CD4-positive, alpha-beta T cell treated with Interleukin-1 beta for 1 hour (primary cell): ENCODE results near the gene ASPG.
A peak's percentile ranks its signal among the peaks of the same experiment; 100 is the strongest.

Experiments used
- DNase-seq, 2 donors: peaks; one replicate each; pipeline ENCODE4 v3.0.0-alpha.2; 2020 to 2022

ASPG gene

DNA sequence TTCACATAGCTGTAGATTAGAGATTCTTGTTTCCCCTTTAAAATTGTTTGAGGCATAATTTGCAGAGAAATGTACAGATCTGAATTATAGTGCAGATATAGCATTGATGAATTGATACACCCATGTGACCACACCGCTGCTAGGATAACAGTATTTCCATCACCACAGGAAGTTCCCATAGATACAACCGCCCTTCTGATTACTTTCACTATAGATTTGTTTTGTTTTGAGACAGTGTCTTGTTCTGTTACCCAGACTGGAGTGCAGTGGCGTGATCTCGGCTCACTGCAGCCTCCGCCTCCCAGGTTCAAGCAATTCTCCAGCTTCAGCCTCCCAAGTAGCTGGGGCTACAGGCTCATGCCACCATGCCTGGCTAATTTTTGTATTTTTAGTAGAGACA, 8.8 kb upstream of the ASPG start:
- peak in 1 of 2 donors; percentile 19 for DNase-seq

DNA sequence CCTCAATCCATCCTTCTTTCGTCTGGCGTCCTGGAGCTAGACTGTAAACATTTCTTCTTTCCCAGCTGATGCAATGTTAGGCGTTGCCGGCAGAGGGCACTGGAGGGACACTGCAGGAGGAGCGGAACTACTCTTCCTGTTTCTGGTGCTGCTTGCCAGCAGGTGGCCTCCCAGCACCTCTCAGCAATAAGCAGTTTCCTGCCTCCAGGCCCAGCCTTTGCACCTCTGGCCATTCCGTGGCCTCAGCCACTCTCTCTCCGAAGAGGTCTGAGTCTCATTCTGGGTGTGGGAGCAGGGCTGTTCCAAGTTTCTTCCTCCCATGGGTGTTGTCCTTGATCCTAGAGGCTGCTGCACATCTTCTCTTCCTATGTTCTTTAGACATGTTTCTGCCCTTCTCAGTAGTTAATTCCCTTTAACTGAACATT, 7.5 kb upstream of the ASPG start:
- DNase-seq = peak; percentile 85 to 87

DNA sequence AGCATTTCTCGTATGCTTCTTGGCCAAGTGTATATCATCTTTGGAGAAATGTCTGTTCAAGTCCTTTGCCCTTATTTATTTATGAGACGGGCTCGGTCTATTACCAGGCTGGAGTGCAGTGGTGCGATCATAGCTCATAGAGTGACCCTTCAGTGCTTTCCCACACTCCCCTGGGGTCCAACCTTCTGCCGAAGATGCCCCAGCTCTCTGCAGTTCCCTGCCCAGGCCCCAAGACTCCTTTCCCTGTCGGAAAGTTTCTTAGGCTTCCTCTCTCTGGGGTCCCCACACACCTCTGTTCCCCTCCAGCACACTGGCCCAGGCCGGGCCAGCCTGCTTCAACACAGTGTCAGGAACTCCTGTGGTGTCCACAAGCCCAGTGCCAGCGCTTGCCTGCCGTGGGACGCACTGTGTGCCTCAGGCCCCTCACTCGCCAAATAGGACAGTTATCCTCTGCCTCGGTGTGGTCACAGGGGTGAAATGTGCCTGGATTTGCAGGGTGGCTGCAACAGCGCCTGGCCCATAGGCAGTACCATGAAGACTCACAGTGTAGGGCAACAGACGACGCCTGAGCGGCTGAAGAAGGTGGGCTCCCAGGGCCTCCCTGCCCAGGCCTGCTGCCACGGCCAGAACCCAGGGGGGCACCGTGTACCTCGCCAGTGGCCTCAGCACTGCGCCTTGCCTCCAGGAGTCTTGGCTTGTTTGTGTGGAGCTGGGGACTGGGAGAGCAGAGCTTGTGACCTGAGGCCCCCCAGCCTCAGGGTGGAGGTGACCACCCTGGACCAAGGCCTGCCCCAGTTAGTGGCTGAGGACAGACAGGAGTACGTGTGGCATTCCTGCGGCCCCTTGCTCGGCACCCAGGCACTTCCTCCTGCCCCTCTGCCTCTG, 4.9 kb upstream of the ASPG start:
- no peak for DNase-seq

DNA sequence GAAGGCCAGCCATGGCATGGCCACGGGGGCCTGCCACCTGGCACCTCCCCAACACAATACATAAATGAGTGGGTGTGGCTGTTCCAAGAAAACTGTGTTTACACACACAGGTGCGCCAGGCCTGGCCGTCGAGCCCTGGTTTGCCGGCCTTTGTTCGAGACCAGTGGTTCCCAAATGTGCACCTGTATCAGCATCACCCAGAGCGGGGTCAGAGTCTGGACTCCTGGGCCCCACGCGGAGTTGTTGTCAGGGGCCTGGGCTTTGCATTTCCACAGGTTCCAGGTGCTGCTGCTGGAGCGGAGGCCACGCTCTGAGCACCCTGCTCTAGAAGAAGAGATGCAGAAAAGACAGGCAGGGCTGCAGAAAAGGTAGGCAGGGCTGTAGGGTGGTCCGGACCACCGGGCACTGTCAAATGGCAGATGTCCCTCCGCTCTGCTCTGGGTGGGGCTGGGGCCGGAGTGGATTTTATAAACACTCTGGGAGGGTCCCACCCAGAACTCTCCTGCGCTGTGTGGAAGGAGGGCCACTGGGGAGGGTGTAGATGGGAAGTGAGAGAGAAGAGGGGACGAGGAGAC, 4.2 kb upstream of the ASPG start:
- no peak for DNase-seq

DNA sequence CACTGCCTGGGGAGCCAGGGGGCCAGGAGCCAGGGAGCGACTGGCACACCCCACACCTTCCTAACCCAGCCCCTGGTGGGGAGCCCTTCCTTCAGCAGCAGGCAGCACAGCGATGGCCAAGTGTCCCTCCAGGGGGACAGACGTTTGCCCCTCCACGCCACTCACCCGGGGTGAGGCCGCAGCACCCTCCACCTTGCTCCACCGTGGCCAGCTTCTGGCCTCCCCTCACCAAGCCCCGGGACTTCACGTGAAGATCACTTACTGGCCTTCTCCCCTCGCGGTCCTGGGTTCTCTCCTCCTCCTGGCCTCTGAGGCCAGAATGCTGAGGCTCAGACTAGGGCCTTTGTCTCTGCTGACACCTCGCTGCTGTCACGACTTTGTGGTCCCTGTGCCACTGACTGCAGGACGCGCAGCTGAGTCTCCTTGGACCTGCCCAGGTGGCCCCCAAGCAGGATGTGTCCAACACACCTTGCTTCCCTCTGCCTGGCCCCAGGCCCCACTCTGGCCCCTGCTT, 3.5 kb upstream of the ASPG start:
- no peak for DNase-seq

DNA sequence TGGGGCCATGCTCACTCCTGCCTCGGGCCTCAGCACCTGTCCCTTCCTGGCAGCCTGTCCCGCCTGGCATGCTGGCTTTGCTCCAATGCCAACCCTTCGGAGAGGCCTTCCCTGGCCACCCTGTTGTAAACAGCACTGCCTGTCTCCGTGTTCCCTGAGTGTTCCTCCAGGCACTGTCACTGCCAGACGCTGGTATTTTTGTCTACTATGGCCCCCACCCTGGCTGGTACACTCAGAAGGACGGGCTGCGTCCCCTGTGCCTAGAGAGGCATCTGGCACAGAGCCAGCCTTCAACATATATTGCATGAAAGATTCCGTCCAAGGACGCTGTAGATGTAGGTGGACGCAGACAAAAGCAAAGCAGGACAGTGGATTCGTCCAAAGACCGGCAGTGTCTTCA, 2.7 kb upstream of the ASPG start:
- no peak for DNase-seq

DNA sequence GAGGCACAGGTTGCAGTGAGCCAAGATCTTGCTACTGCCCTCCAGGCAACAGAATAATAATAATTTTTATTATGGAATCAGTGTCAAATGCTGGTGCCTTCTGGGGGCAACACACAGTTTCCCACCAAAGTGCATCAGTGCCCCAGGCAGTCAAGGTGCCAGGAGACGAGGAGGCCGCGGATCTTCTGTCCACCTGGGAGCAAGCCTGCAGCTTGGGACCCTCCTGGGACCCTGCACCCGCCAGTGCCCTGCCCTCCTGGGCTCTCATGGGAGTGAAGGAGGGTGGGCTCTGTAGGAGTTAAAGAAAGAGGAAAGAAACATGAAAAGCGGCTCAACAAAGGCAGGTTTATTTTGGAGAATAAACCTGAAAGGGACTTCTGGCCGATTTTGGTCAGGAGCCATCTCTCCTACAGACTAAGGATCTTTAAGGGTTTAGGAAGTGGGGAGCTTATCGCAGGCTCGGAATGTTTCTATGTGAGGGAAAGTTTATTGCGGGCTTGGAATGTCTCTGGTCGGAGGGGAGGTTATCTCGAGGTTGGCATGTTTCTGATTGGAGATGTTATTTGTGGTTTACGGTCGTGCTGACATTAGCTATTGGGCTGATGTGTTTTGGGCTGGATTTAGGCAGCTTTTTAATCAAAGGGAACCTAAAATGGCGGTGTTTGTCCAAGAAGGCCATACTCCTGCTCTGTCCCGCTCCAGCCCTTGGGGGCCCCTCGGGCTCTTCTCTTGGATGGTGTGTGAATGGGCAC, 1.1 kb upstream of the ASPG start:
- DNase-seq = no peak

DNA sequence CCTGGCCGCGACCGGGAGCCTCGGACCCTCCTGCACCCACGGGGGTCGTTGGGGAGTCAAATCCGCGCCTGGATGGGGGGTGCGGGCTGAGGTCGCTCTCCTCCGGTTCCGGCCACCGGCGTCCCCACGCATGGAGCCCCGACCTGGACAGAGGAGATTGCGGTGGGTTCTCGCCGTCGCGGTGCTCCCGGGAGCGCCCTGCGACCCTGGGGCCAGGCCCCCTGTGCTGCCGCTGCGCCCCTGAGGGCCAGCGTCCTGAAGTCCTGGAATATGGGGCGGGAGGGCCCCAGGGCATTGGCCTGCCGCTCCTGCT, 345 bp downstream of the ASPG start:
- DNase-seq = no peak

DNA sequence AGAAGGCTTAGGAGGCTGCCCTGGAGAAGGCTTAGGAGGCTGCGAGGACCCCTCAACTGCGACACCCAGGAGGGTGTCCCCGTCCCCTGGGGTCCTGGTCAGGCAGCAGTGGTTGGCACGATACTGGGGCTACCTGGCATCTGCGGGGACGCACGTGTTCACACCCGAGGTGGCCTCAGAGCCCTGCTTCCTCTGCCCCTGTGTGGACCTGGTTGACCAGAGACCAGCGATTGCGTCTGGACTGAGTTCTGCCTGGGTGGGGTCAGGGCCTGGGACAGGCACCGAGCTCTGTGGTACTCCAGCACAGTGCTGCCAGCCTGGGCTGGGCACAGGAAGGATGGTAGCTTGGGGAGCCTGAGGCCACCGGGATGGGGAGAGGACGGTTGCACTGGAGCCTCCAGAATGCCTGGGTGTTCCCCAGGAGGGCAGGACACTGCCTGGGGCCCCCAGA, 735 bp downstream of the ASPG start:
- no peak for DNase-seq

DNA sequence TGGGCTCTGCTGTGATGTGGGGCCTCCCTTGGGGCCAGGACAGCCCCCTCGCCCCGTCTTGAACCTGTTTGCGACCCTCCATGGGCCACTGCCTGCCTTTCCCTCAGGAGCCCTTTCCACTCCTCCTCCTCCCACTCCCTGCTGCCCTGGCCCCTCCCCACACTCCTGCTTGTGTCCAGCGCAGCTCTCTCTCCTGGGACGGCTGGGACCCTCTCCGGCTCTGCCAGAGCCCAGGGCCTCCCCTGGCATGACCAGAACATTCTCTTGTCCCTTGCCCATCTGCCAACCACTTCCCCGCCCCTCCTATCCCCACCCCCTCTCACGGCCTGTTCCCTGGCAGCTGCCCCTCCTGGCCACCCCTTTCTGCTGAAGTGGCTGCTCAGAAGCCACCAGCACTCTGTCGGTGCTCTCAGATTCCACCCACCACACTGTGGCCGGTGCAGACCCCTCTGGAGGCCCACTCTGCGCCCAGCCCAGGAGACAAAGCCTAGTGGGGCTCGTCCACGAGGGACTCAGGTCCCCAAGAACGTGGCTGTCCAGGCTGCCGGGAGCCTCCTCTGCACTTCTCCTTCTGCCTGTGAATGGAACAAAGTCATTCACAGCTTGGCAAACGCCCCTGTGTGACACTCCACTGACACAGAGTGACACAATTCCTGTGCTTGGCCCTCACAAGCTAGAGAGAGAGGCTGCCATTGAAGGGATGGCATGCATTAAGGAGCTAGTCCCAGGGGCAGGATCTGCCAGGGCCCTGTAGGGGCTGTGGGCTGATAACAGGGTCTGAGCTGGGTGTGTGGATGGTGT, 1.4 kb downstream of the ASPG start:
- DNase-seq = no peak

DNA sequence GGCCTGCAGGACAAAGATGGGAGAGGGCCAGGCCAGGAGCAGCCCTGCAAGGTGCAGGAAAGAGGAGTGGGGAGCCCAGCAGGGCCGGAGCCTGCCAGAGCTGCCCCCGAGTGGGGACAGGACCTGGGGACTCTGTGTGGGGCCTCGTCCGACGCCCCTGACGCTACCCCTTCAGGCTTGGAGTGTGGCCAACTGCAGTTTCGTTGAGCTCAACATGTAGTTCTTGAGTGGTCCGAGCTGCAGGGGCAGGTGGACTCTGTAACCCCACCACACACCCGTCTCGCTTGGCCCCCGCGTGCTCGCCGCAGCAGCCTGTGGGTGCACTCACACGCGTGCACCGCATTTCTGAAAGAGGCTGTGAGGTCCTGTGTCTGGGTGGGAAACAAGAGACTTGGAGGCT, 2.0 kb downstream of the ASPG start:
- no peak for DNase-seq

DNA sequence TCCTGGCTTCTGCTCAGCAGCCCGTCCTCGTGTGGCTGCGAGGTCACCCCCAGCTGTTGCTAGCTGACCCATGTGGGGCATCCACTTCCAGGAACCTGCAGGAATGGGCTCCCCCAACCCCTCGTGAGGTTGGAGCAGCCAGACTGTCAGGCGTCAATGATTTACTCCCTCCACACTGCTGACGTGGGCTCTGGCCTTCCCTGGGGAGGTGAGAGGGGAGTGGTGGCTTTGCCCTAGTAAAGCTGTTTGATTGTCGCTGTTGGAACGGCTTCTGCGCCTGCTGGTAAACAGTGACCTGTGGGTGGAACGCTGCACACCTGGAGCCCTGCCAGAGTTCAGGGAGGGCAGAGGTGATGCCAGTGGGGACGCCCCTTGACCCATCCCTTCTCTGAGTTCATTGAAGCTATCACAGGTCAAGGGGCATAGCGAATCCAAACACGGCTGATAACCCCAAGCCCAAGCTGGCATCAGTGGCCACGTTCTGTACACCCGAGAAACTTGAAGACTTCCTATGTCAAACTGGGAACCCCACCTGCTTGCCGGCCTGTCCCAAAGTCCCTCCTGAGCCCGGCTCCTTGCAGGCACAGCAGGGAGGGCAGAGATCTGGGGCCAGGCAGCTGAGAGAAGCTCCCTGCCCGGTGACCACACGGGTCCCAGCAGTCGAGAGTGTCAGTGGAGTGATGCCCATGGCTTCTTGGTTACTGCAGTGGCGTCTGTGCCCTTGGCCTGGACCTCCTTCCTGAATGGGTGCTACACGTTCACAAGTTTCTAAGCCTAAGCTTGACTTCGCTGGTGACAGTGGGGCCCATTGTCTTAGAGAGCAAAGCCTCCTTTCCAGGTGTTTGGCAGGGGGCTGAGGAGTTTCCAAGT, 2.7 kb downstream of the ASPG start:
- DNase-seq = no peak

DNA sequence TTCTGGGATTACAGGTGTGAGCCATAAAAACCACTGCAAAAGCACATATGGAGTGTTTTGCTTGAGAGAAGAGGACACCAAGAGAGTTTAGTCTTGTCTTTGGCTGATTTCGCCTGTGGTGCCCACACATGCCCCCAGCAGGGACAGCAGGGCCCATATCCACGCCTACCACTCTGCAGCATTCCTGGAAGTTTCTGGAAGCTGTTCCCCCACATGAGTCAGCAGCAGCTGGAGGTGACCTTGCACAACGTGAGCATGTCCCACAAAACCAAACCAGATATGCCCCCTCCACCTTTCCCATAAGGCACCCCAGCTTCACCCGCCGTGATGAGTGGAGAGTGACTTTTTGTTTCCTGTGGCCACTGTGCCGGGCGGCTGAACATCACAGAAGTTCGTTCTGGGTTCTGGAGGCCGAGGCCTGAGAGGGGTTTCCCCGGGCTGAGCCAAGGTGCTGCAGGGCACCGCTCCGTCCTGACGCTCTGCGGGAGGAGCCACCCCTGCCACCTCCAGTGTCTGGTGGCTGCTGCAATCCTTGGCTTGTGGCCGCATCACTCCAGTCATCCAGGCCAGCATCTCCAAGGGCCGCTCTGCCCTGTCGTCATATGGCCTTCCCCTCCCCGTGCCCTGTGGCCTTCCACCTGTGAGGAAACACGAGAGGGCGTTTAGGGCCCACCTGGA, 4.7 kb downstream of the ASPG start:
- no peak for DNase-seq

DNA sequence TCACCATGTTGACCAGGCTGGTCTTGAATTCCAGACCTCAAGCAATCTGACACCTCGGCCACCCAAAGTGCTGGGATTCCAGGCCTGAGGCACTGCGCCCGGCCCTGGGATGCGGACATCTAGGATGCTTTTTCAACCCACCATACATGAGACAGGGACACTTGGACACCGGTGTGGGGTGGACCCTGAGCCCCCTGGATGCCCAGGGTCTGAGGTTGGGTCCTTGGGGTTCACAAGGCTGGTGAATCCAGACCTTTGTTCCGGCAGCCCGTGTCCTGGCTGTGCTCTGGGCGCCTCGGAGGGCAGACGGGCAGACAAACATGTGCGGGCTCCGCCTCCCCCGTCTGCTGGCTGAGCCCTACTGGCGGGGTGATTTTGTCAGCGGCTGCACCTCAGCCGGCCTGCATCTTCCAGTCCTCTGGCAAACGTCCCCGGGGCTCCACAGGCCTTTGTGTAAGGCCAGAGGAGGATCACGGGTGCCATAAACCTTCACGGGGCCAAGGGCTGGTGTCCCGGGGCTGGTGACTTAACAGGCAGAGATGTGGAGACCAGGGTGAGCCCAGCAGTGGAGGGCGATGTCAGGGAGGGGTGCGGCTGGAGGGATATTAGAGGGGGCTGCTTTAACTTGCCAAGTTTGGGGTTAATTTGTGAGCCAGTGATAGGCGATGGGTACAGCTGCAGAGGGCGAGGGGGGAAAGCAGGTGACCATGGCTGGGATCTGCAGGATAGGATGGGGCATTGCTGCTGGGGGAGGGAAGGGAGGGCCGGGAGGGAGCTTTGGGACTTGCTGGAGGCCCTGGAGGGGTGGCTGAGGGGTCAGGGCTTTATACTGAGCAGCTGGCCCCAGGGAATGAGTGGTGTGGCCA, 5.8 kb downstream of the ASPG start:
- DNase-seq = no peak

DNA sequence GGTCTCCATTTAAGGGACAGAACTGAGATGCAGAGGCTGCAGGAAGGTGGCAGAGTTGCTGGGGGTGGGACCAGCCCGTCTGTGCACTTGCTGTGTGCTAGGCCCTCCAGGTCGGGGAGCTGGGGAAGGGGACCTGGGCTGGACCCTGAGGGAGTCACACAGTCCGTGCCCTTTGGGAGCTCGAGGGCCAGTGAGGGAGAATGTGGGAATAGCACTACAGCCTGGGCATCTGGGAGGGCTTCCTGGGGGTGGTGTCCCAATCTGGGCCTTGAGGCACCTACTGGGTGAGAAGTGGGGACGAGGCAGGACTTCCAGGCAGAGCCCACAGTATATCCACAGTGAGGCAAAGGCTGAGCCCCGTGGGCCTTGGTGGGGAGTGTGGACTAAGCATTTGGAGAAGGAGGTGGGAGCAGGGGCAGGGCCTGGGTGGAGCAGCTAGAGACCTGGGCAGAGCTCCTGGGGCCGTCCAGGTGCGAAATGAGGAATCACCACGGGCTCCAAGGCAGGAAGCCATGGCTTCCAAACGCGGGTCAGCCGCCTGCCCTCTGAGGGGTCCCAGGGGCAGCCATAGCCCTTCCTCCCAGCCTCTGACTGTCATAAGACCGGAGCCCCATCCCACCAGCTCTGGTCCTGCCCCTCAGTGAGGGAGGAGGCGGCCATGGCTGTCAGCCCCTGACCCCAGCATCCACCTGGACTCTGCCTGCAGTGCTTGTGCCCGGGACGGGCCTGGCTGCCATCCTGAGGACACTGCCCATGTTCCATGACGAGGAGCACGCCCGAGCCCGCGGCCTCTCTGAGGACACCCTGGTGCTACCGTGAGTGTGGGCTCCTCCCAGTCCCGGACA, 6.6 kb downstream of the ASPG start:
- DNase-seq = no peak

DNA sequence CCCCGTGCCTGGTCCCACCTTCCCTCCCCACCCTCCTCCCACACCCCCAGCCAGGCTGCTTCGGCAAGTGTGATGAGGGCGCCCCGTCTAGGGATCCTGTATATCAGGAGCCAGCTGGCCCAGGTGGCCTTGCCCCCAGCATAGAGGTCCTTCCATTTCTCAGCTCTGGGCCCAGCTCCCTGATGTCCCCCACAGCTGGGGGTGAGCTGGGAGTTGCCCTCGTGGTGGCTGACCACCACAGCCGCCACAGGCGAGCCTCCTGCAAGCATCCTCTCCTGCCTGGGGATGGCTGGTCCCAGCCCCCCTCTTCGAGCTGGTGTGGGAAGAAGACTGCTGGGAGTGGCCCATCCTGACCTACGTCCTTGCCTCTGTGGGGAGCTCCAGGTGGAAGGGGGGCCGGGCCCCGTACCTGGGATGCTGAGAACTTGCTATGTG, 7.4 kb downstream of the ASPG start:
- no peak for DNase-seq

DNA sequence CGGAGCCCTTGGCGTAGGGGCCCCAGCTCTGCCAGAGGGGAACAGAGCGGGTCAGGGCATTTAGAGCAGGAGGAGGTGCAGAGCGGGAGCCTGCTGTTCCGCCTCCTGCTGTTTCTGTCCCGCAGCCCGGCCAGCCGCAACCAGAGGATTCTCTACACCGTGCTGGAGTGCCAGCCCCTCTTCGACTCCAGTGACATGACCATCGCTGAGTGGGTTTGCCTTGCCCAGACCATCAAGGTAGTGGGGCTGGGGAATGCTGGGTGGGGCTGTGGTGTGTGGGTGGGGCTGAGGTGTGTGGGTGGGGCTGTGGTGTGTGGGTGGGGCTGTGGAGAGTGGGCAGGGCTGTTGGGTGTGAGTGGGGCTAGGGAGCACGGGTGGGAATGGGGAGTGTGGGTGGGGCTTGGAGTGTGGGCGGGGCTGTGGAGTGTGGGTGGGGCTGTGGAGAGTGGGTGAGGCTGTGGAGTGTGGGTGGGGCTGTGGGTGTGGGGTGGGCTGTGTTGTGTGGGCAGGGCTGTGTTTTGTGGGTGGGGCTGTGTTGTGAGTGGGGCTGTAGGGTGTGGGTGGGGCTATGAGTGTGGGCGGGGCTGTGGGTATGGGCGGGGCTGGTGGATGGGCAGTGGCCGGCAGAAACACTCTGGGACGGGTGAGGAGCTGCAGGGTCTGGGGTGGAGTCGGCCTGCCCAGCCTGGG, 8.0 kb downstream of the ASPG start:
- DNase-seq = peak in 1 of 2 donors; percentile 21

DNA sequence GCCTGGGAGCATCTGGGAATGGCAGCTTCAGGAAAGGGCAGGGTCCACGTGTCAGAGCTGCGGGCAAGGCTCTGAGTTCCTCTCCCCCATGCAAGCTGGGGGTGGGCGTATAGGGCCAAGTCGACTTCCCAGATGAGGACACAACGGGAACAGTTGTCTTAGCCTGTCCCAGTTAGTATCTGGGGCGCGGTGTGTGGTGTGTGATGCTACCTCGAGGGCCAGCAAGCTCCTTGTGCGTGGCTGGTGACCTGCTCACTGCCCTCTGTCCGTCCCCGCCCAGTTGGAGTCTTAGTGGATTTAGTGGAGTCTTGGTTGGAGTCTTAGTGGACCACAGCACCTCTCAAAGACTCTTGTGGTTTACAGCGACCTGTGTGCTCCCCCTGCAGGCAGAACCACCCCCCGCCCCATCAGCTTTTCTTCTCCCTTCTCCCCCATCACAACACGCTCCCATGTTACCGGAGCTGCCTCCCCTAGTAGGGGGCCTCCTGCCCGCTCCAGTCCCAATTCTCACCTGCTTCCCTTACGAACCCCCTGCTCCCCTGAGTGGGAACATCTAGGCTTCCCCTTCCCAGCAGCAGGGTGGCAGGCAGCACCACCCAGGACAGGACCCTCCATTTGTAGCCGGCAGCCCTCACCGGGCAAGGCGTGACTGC, 8.7 kb downstream of the ASPG start:
- no peak for DNase-seq
